A549 (cell line): ENCODE results near the gene VOPP1. TPM values are rescaled to one million over a fixed set of nuclear protein-coding genes. Genes with fewer than 3 reads are reported as not detected.
"Not testable (repeated sequence)": the region's sequence is repeated elsewhere in the genome, so short reads cannot be mapped to it uniquely, and the experiment has no call there.

Experiments
- ATAC-seq, 2 experiments: fragments of 200-7000 bp in 1 of 2; fragments of >200 bp in 1 of 2; cut with Nextera tagmentation in 1 of 2; cut with Tn5 transposase in 1 of 2; 3 replicates each; pipeline versions ENCODE4 v1.8.0 to v1.9.1; 2018 to 2020; ENCODE audit warnings: mild to moderate bottlenecking in 1 of 2, moderate library complexity in 1 of 2
- CTCF ChIA-PET: fragments of 300-600 bp; sonication (Branson Sonifier 250); formaldehyde crosslinking; extraction: SDS; loops from one replicate; lab custom pipeline; 2021; ENCODE audit warnings: antibody characterized with exemption, inconsistent platforms; lab: Yijun Ruan, JAX
- POLR2A ChIA-PET: fragments of 350-600 bp; formaldehyde crosslinking; extraction: SDS; loops from one replicate; lab custom pipeline; 2021; ENCODE audit warnings: antibody characterized with exemption, inconsistent platforms; lab: Yijun Ruan, JAX
- DNase-seq, 2 experiments: peaks; one replicate each; pipeline versions ENCODE4 v3.0.0 to v3.0.0-alpha.2; 2011 to 2016; ENCODE audit warnings: low read depth in 1 of 2, low spot score in 1 of 2
- FAIRE-seq: peaks from 2 replicates; lab custom pipeline; 2011; peaks lifted over from hg19 to GRCh38; lab: Jason Lieb, UNC
- H3K27ac ChIP-seq, 2 experiments: fragments of >200 bp; sonication (Bioruptor Twin); formaldehyde crosslinking; 3 replicates each; pipeline ENCODE4 v1.5.1; 2016 to 2017
- H3K4me1 ChIP-seq: fragments of >200 bp; sonication (Bioruptor Twin); formaldehyde crosslinking; 3 replicates; pipeline ENCODE4 v1.6.1; 2016
- H3K4me2 ChIP-seq: fragments of >200 bp; sonication (Bioruptor Twin); formaldehyde crosslinking; 3 replicates; pipeline ENCODE4 v1.6.1; 2016
- H3K4me3 ChIP-seq: fragments of >200 bp; sonication (Bioruptor Twin); formaldehyde crosslinking; 3 replicates; pipeline ENCODE4 v1.5.1; 2016
- H3K9me3 ChIP-seq: fragments of >200 bp; sonication (Bioruptor Twin); formaldehyde crosslinking; 3 replicates; pipeline ENCODE4 v1.6.1; 2016
- CHD4 ChIP-seq: fragments of 200-600 bp; sonication (generic); IDR thresholded peaks from 2 replicates; pipeline ENCODE4 v1.6.1; 2016; ENCODE audit warnings: antibody characterized with exemption, mild to moderate bottlenecking, borderline replicate concordance
- E2F6 ChIP-seq: IDR thresholded peaks from 2 replicates; pipeline ENCODE4 v1.6.1; 2012; ENCODE audit warnings: low read depth, borderline replicate concordance
- EHF ChIP-seq: fragments of 250-450 bp; sonication (Bioruptor Pico); IDR thresholded peaks from 2 replicates; pipeline ENCODE4 v1.5.0; 2020; ENCODE audit warnings: mild to moderate bottlenecking
- EHMT2 ChIP-seq: fragments of 200-600 bp; sonication (generic); IDR thresholded peaks from 2 replicates; pipeline ENCODE4 v1.6.1; 2016; ENCODE audit warnings: antibody characterized with exemption, low read depth, mild to moderate bottlenecking, moderate library complexity
- ESRRA ChIP-seq: fragments of 150-350 bp; IDR thresholded peaks from 2 replicates; pipeline ENCODE4 v1.6.1; 2014; ENCODE audit warnings: mild to moderate bottlenecking, low read length, borderline replicate concordance
- HEYL ChIP-seq: fragments of 250-450 bp; sonication (Bioruptor Pico); IDR thresholded peaks from 2 replicates; pipeline ENCODE4 v1.8.0; 2021; ENCODE audit warnings: mild to moderate bottlenecking, moderate library complexity
- HOXB13 ChIP-seq: fragments of 250-450 bp; sonication (Bioruptor Pico); IDR thresholded peaks from 2 replicates; pipeline ENCODE4 v1.5.0; 2020; ENCODE audit warnings: low read depth, mild to moderate bottlenecking, moderate library complexity
- HOXB5 ChIP-seq: fragments of 250-450 bp; sonication (Bioruptor Pico); IDR thresholded peaks from 2 replicates; pipeline ENCODE4 v1.5.0; 2020; ENCODE audit warnings: mild to moderate bottlenecking, moderate library complexity
- JUNB ChIP-seq: fragments of >200 bp; sonication (Bioruptor Twin); formaldehyde crosslinking; IDR thresholded peaks from 2 replicates; pipeline ENCODE4 v1.6.1; 2016
- MAFK ChIP-seq: fragments of 450-650 bp; IDR thresholded peaks from 2 replicates; pipeline ENCODE4 v1.6.1; 2014; ENCODE audit not compliant: partially characterized antibody
- MYC ChIP-seq: IDR thresholded peaks from 2 replicates; pipeline ENCODE4 v1.6.1; 2012; ENCODE audit warnings: mild to moderate bottlenecking, inconsistent platforms, low read length, improper control_type of control experiment, borderline replicate concordance
- NR3C1 ChIP-seq: fragments of >200 bp; sonication (Bioruptor Twin); formaldehyde crosslinking; IDR thresholded peaks from 3 replicates; pipeline ENCODE4 v1.6.1; 2017
- POLR2AphosphoS2 ChIP-seq: conservative IDR thresholded peaks from 2 replicates; pipeline ENCODE4 v1.6.1; 2012; ENCODE audit warnings: low read length, improper control_type of control experiment, inconsistent platforms
- RARB ChIP-seq: fragments of 250-450 bp; sonication (Bioruptor Pico); IDR thresholded peaks from 2 replicates; pipeline ENCODE4 v1.8.0; 2021; ENCODE audit warnings: mild to moderate bottlenecking, moderate library complexity
- REST ChIP-seq: fragments of 200-600 bp; sonication (generic); IDR thresholded peaks from 2 replicates; pipeline ENCODE4 v1.6.1; 2016; ENCODE audit warnings: antibody characterized with exemption, mild to moderate bottlenecking, moderate library complexity
- RFX5 ChIP-seq: fragments of 450-650 bp; IDR thresholded peaks from 2 replicates; pipeline ENCODE4 v1.7.1; 2014; ENCODE audit warnings: antibody characterized with exemption, mild to moderate bottlenecking, moderate library complexity
- ZSCAN20 ChIP-seq: fragments of 250-450 bp; sonication (Bioruptor Pico); IDR thresholded peaks from 2 replicates; pipeline ENCODE4 v1.8.0; 2022; ENCODE audit warnings: mild to moderate bottlenecking, moderate library complexity
- WGBS: methylation state at CpG from one replicate; pipeline ENCODE4 v1.1.6; 2017; ENCODE audit errors: missing lambda C conversion rate; 5-methylcytosine and 5-hydroxymethylcytosine counted together
- polyA plus RNA-seq, 4 experiments: library from polyadenylated mRNA; depleted of rRNA in 3 of 4; stranded (reverse); fragments of >200 nt; fragmentation: RNase III in 1 of 4; extraction: RNeasy Plus Mini Kit Qiagen cat#74134 plus additional on column Dnase treatment in 1 of 4; gene quantifications; 2 replicates in 3 of 4; 3 replicates in 1 of 4; pipeline ENCODE4 v1.2.3, GENCODE V29; 2011 to 2017

Gene VOPP1
- polyA plus RNA-seq, 2 of the 4 experiments (the other 2 are of a cell fraction) = 68.1 to 73.4 TPM

GRCh38 chr7:55472928-55473725, 99.2 kb downstream of the VOPP1 start:
- Histone ChIP-seq H3K4me2 (no peak overlapping the region), H3K9me3 (no peaks in the 10 kb centered on the region), H3K4me1 (no peaks in the 10 kb centered on the region), H3K27ac (no peak overlapping the region), H3K4me3 (no peak overlapping the region)
- FAIRE-seq (no peak), DNase-seq (no peak), ATAC-seq (no peak)
- CTCF ChIA-PET = no interaction called here
- no peak for TF ChIP-seq CHD4
- TF ChIP-seq RARB (CRISPR knock-in tag) = no peak
- TF ChIP-seq MAFK = no peak
- no peak for TF ChIP-seq NR3C1
- no peak for TF ChIP-seq MYC
- TF ChIP-seq EHF (CRISPR knock-in tag) = no peak
- TF ChIP-seq ZSCAN20 (CRISPR knock-in tag) = no peak
- TF ChIP-seq ESRRA = no peak
- no peak for TF ChIP-seq POLR2AphosphoS2
- no peak for TF ChIP-seq HOXB5 (CRISPR knock-in tag)
- no peak for TF ChIP-seq REST
- TF ChIP-seq JUNB = no peak
- no peak for TF ChIP-seq EHMT2
- no peak for TF ChIP-seq HOXB13 (CRISPR knock-in tag)
- POLR2A ChIA-PET = no interaction called here
- 89% methylated on average over 18 of the region's 25 CpGs for WGBS

GRCh38 chr7:55472406-55472805, 99.9 kb downstream of the VOPP1 start:
- WGBS = 87% methylated on average over 3 of the region's 14 CpGs
- H3K4me3 ChIP-seq, H3K4me1 ChIP-seq, CTCF ChIA-PET, ATAC-seq, DNase-seq, H3K4me2 ChIP-seq, H3K27ac ChIP-seq, POLR2A ChIA-PET, H3K9me3 ChIP-seq: not testable (repeated sequence)
- peak; percentile 89 for FAIRE-seq

- FAIRE-seq, H3K9me3 ChIP-seq, POLR2A ChIA-PET, H3K4me2 ChIP-seq, ATAC-seq, H3K27ac ChIP-seq, H3K4me3 ChIP-seq, CTCF ChIA-PET, DNase-seq, H3K4me1 ChIP-seq: not testable (repeated sequence)
- 72% methylated on average over 3 of the region's 9 CpGs for WGBS
Observed at GRCh38 chr7:55471594-55471993, 100.7 kb downstream of the VOPP1 start.

GRCh38 chr7:55470261-55470660, 102.0 kb downstream of the VOPP1 start:
- H3K9me3 ChIP-seq = peaks cover 12% of the 10 kb centered on the region
- ChIA-PET CTCF (no interaction called here), POLR2A (no interaction called here)
- H3K4me1 ChIP-seq = no peaks in the 10 kb centered on the region
- 76% methylated on average over 2 of the region's 2 CpGs for WGBS
- FAIRE-seq (no peak), ATAC-seq (no peak), DNase-seq (no peak)
- H3K4me2 ChIP-seq = no peak overlapping the region
- H3K27ac ChIP-seq = no peak overlapping the region
- H3K4me3 ChIP-seq = no peak overlapping the region
- no peak for TF ChIP-seq EHF (CRISPR knock-in tag)
- no peak for TF ChIP-seq RFX5
- TF ChIP-seq E2F6 = no peak
- TF ChIP-seq MYC = no peak
- no peak for TF ChIP-seq HEYL
